H9 (cell line): Measurements from ENCODE around the gene FANCC. TPM values are rescaled to one million over a fixed set of nuclear protein-coding genes. Genes with fewer than 3 reads are reported as not detected.

Source experiments
- DNase-seq: peaks from one replicate; pipeline ENCODE4 v3.0.0-alpha.2; 2017
- H2AFZ ChIP-seq: one replicate; pipeline ENCODE4 v1.6.1; 2013; ENCODE audit warnings: mild to moderate bottlenecking, low read length, control low read depth, moderate library complexity
- H2AK5ac ChIP-seq: 2 replicates; pipeline ENCODE4 v1.6.1; 2013; ENCODE audit warnings: low read length, control low read depth, mixed read lengths; ENCODE audit not compliant: insufficient read length
- H2BK120ac ChIP-seq: one replicate; pipeline ENCODE4 v1.6.1; 2013; ENCODE audit warnings: low read depth, mild to moderate bottlenecking, low read length, control low read depth, inconsistent platforms; ENCODE audit not compliant: poor library complexity, severe bottlenecking
- H2BK12ac ChIP-seq: 2 replicates; pipeline ENCODE4 v1.6.1; 2013; ENCODE audit warnings: low read length, control low read depth, mixed read lengths, low read depth; ENCODE audit not compliant: insufficient read length
- H2BK15ac ChIP-seq: 2 replicates; pipeline ENCODE4 v1.6.1; 2013; ENCODE audit warnings: low read depth, low read length, control low read depth
- H2BK20ac ChIP-seq: one replicate; pipeline ENCODE4 v1.6.1; 2013; ENCODE audit warnings: low read depth, mild to moderate bottlenecking, low read length, control low read depth, inconsistent platforms; ENCODE audit not compliant: poor library complexity, severe bottlenecking
- H2BK5ac ChIP-seq: 2 replicates; pipeline ENCODE4 v1.6.1; 2013; ENCODE audit warnings: low read length, control low read depth, mixed read lengths; ENCODE audit not compliant: insufficient read length
- H3K14ac ChIP-seq: 2 replicates; pipeline ENCODE4 v1.6.1; 2013; ENCODE audit warnings: low read length, control low read depth; ENCODE audit not compliant: insufficient read depth
- H3K18ac ChIP-seq: 2 replicates; pipeline ENCODE4 v1.6.1; 2013; ENCODE audit warnings: low read depth, mild to moderate bottlenecking, mixed read lengths, low read length, control low read depth; ENCODE audit not compliant: insufficient read length
- H3K23ac ChIP-seq: 2 replicates; pipeline ENCODE4 v1.6.1; 2013; ENCODE audit warnings: low read length, control low read depth, mixed read lengths, low read depth; ENCODE audit not compliant: insufficient read length
- H3K23me2 ChIP-seq: 2 replicates; pipeline ENCODE4 v1.6.1; 2013; ENCODE audit warnings: low read depth, mild to moderate bottlenecking, mixed read lengths, low read length, control low read depth; ENCODE audit not compliant: insufficient read length, poor library complexity, severe bottlenecking
- H3K27ac ChIP-seq: 2 replicates; pipeline ENCODE4 v1.5.1; 2013; ENCODE audit warnings: low read length, control low read depth, mixed read lengths, low read depth; ENCODE audit not compliant: insufficient read length
- H3K27me3 ChIP-seq: 2 replicates; pipeline ENCODE4 v1.6.1; 2013; ENCODE audit warnings: low read length, control low read depth, inconsistent platforms; ENCODE audit not compliant: insufficient read depth
- H3K4ac ChIP-seq: 2 replicates; pipeline ENCODE4 v1.6.1; 2013; ENCODE audit warnings: low read depth, mild to moderate bottlenecking, control low read depth, inconsistent platforms, low read length, moderate library complexity
- H3K4me1 ChIP-seq: 2 replicates; pipeline ENCODE4 v1.6.1; 2013; ENCODE audit warnings: low read length, control low read depth, inconsistent platforms; ENCODE audit not compliant: insufficient read depth
- H3K4me2 ChIP-seq: 2 replicates; pipeline ENCODE4 v1.6.1; 2013; ENCODE audit warnings: low read length, control low read depth, mixed read lengths; ENCODE audit not compliant: insufficient read length, insufficient read depth
- H3K56ac ChIP-seq: 2 replicates; pipeline ENCODE4 v1.6.1; 2013; ENCODE audit warnings: low read depth, mild to moderate bottlenecking, mixed read lengths, low read length, control low read depth; ENCODE audit not compliant: insufficient read length
- H3K79me1 ChIP-seq: 2 replicates; pipeline ENCODE4 v1.6.1; 2013; ENCODE audit warnings: low read depth, mild to moderate bottlenecking, moderate library complexity, low read length, control low read depth, inconsistent platforms; ENCODE audit not compliant: insufficient read depth, poor library complexity, severe bottlenecking
- H3K79me2 ChIP-seq: 2 replicates; pipeline ENCODE4 v1.6.1; 2013; ENCODE audit warnings: low read length, control low read depth, inconsistent platforms; ENCODE audit not compliant: insufficient read depth
- H3K9ac ChIP-seq: 2 replicates; pipeline ENCODE4 v1.6.1; 2013; ENCODE audit warnings: low read length, control low read depth, mixed read lengths; ENCODE audit not compliant: insufficient read length; ENCODE audit errors: extremely low read depth
- H3K9me3 ChIP-seq: one replicate; pipeline ENCODE4 v1.6.1; 2013; ENCODE audit warnings: low read depth, low read length, inconsistent platforms; ENCODE audit not compliant: control insufficient read depth
- H3T11ph ChIP-seq: one replicate; pipeline ENCODE4 v1.6.1; 2013; ENCODE audit warnings: mild to moderate bottlenecking, low read length, control low read depth, inconsistent platforms
- H4K20me1 ChIP-seq: one replicate; pipeline ENCODE4 v1.6.1; 2013; ENCODE audit not compliant: control insufficient read depth, insufficient read length, insufficient read depth
- H4K5ac ChIP-seq: 2 replicates; pipeline ENCODE4 v1.6.1; 2013; ENCODE audit warnings: low read depth, mild to moderate bottlenecking, mixed read lengths, low read length, control low read depth; ENCODE audit not compliant: insufficient read length
- H4K8ac ChIP-seq: replicated peaks from 2 replicates; pipeline ENCODE4 v1.6.1; 2013; ENCODE audit warnings: low read length, control low read depth, mixed read lengths, low read depth; ENCODE audit not compliant: insufficient read length
- H4K91ac ChIP-seq: 2 replicates; pipeline ENCODE4 v1.6.1; 2013; ENCODE audit warnings: low read depth, mild to moderate bottlenecking, moderate library complexity, mixed read lengths, low read length, control low read depth; ENCODE audit not compliant: insufficient read length
- H3K27ac Mint-ChIP-seq, 3 experiments: 2 replicates in 2 of 3; 3 replicates in 1 of 3; pipeline ENCODE4 v1.8.0; 2020 to 2021; ENCODE audit warnings: mixed read lengths in 3 of 3, mild to moderate bottlenecking in 1 of 3, moderate library complexity in 1 of 3
- H3K27me3 Mint-ChIP-seq: 2 replicates; pipeline ENCODE4 v1.8.0; 2021; ENCODE audit warnings: low read depth, mild to moderate bottlenecking, moderate library complexity, mixed read lengths
- H3K36me3 Mint-ChIP-seq, 3 experiments: 2 replicates in 2 of 3; 3 replicates in 1 of 3; pipeline ENCODE4 v1.8.0; 2020 to 2021; ENCODE audit warnings: low read depth in 3 of 3, mixed read lengths in 3 of 3; ENCODE audit not compliant: insufficient read depth in 1 of 3
- H3K4me1 Mint-ChIP-seq, 2 experiments: 2 replicates each; pipeline ENCODE4 v1.8.0; 2020; ENCODE audit warnings: mixed read lengths in 2 of 2
- H3K4me3 Mint-ChIP-seq, 2 experiments: 2 replicates in 1 of 2; 3 replicates in 1 of 2; pipeline ENCODE4 v1.8.0; 2020 to 2021; ENCODE audit warnings: mild to moderate bottlenecking in 2 of 2, mixed read lengths in 2 of 2, moderate library complexity in 1 of 2
- H3K9me3 Mint-ChIP-seq, 2 experiments: 2 replicates in 1 of 2; 3 replicates in 1 of 2; pipeline ENCODE4 v1.8.0; 2020; ENCODE audit warnings: mild to moderate bottlenecking in 2 of 2, mixed read lengths in 2 of 2, moderate library complexity in 1 of 2
- CTCF ChIP-seq: fragments of 200-600 bp; sonication (generic); conservative IDR thresholded peaks from 3 replicates; pipeline ENCODE4 v1.8.0; 2021; ENCODE audit warnings: antibody characterized with exemption, mild to moderate bottlenecking
- WGBS: extraction: QIAGEN DNeasy Blood & Tissue Kit; methylation state at CpG from one replicate; pipeline ENCODE4 v1.1.7; 2013; ENCODE audit warnings: missing lambda C conversion rate, low lambda C conversion rate, mixed read lengths; ENCODE audit not compliant: insufficient read length; ENCODE audit errors: extremely low coverage; 5-methylcytosine and 5-hydroxymethylcytosine counted together
- total RNA-seq: library from RNA; stranded (reverse); gene quantifications from 2 replicates; pipeline ENCODE4 v1.2.1, GENCODE V29; 2021

The FANCC gene
- total RNA-seq, 1 experiment from 2014 or later, result 14.6 TPM

DNA sequence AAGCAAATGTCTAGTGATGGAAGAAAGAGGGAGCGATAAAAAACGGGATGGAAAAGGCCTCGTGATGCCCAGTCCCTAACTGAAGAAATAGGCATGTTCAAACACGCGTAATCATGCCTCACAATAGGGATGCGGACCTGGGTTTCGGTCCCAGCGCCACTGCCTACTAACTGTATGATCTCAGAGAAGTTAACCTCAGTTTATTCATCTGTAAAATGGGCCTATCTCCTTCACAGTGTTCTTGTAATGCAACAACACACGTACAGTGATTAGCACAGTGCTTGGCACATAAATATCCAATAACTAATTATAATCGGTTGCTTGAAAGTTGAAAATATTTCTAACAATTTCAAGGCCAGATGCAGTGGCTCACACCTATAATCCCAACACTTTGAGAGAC is 181.8 kb downstream of the FANCC start:
- no peak overlapping the region for H3K27ac Mint-ChIP-seq
- H3K4ac ChIP-seq, result no peak overlapping the region
- peaks cover 0 to 3% (median 0%) of the 10 kb centered on the region in 3 experiments; a peak in 1 of 7 replicates for H3K36me3 Mint-ChIP-seq
- no peaks in the 10 kb centered on the region; the same call in 1 of the 2 replicates for H3K27me3 Mint-ChIP-seq
- H3K4me1 ChIP-seq, result 0 out of 2 replicates have a peak, but pooled peaks cover 3% of the 10 kb centered on the region
- H2BK15ac ChIP-seq, result no peak overlapping the region
- no peaks in the 10 kb centered on the region for H3K23me2 ChIP-seq
- no peak overlapping the region for H2BK120ac ChIP-seq
- no peak for TF ChIP-seq CTCF
- no peak overlapping the region for H3K18ac ChIP-seq
- no peak overlapping the region for H3K4me3 Mint-ChIP-seq
- H3T11ph ChIP-seq, result no peak overlapping the region
- H3K79me1 ChIP-seq, result no peaks in the 10 kb centered on the region
- no peak overlapping the region for H2AFZ ChIP-seq
- H3K9me3 Mint-ChIP-seq, result no peaks in the 10 kb centered on the region
- H2BK5ac ChIP-seq, result no peak overlapping the region
- H4K5ac ChIP-seq, result no peak overlapping the region
- H4K20me1 ChIP-seq, result no peaks in the 10 kb centered on the region
- no peak overlapping the region for H2AK5ac ChIP-seq
- no peaks in the 10 kb centered on the region for H3K9me3 ChIP-seq
- no peak overlapping the region for H4K8ac ChIP-seq
- no peak overlapping the region for H3K14ac ChIP-seq
- H3K4me2 ChIP-seq, result no peak overlapping the region
- no peak overlapping the region for H3K56ac ChIP-seq
- DNase-seq, result no peak
- no peak overlapping the region for H2BK20ac ChIP-seq
- H3K27me3 ChIP-seq, result no peaks in the 10 kb centered on the region
- no peak overlapping the region for H3K23ac ChIP-seq
- no peaks in the 10 kb centered on the region for H3K79me2 ChIP-seq
- H4K91ac ChIP-seq, result no peak overlapping the region
- WGBS, result no CpG with 5 or more reads among the region's 10 CpGs
- no peak overlapping the region for H3K9ac ChIP-seq
- no peak overlapping the region for H3K27ac ChIP-seq
- no peak overlapping the region for H2BK12ac ChIP-seq
- peaks cover 17 to 26% of the 10 kb centered on the region in 2 experiments for H3K4me1 Mint-ChIP-seq
